Measurements from ENCODE around the gene MED12. TPM values are rescaled to one million over a fixed set of nuclear protein-coding genes. Genes with fewer than 3 reads are reported as not detected.

Gene MED12
- total RNA-seq, 1 donor from 2014 or later, result 30.0 TPM

- no peak for DNase-seq (ENCODE audit: low read depth in 2 of 2)
Observed at GRCh38 chrX:71191248-71191647, 72.9 kb downstream of the MED12 start.

Other genes starting within 250 kb of the MED12 start
- not detected in 2 replicates for gene TEX11, start 209.9 kb upstream of the MED12 start, total RNA-seq
- gene SLC7A3, start 187.5 kb upstream of the MED12 start, total RNA-seq, result not detected in 2 replicates
- 62.3 and 76.6 TPM in 2 replicates for gene SNX12, start 50.3 kb upstream of the MED12 start, total RNA-seq
- gene FOXO4, start 22.7 kb upstream of the MED12 start, total RNA-seq, result 5.2 and 11.7 TPM in 2 replicates
- not detected in 2 replicates for gene CXorf65, start 11.9 kb upstream of the MED12 start, total RNA-seq
- gene IL2RG, start 7.0 kb upstream of the MED12 start, total RNA-seq, result not detected in 2 replicates
- under 0.01 TPM in 2 replicates for gene NLGN3, start 26.2 kb downstream of the MED12 start, total RNA-seq
- not detected in 2 replicates for gene GJB1, start 104.6 kb downstream of the MED12 start, total RNA-seq
- gene ZMYM3, start 135.5 kb downstream of the MED12 start, total RNA-seq, result 7.9 and 8.5 TPM in 2 replicates
- 280 and 309 TPM in 2 replicates for gene NONO, start 165.0 kb downstream of the MED12 start, total RNA-seq
- gene ITGB1BP2, start 183.2 kb downstream of the MED12 start, total RNA-seq, result 0.22 and 0.40 TPM in 2 replicates
- gene TAF1, start 247.8 kb downstream of the MED12 start, total RNA-seq, result 23.8 and 28.4 TPM in 2 replicates

All from lung microvascular endothelial cell (primary cell).